Measurements from ENCODE around the gene TDP1.

DNA sequence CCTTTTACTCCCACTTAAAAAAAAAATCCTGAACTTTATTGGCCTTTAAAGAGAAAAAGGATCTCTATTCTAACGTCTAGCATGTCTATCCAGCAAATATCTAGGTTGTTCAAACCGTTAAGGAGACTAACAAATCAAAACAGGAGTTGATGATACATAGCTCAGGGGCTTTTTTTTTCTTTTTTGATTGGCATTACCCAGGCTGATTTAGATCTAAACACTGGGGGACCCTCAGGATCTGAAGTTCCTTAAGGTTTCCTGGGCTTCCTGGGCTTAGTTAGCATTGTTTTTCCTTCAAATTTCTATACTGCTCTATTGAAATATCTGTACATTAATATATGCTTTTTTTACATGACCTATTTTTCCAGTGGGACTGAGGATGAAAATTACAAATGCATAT, 43.5 kb upstream of the TDP1 start:
- TF ChIP-seq, protein P1, sequence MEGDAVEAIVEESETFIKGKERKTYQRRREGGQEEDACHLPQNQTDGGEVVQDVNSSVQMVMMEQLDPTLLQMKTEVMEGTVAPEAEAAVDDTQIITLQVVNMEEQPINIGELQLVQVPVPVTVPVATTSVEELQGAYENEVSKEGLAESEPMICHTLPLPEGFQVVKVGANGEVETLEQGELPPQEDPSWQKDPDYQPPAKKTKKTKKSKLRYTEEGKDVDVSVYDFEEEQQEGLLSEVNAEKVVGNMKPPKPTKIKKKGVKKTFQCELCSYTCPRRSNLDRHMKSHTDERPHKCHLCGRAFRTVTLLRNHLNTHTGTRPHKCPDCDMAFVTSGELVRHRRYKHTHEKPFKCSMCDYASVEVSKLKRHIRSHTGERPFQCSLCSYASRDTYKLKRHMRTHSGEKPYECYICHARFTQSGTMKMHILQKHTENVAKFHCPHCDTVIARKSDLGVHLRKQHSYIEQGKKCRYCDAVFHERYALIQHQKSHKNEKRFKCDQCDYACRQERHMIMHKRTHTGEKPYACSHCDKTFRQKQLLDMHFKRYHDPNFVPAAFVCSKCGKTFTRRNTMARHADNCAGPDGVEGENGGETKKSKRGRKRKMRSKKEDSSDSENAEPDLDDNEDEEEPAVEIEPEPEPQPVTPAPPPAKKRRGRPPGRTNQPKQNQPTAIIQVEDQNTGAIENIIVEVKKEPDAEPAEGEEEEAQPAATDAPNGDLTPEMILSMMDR (IDR thresholded peaks at IDR 0.05), result no peak
- TF ChIP-seq POLR2A (IDR thresholded peaks at IDR 0.05), result no peak
